ENCODE measurements around the gene ZNF283. TPM values are rescaled to one million over a fixed set of nuclear protein-coding genes. Genes with fewer than 3 reads are reported as not detected.
"Not testable (repeated sequence)": the region's sequence is repeated elsewhere in the genome, so short reads cannot be mapped to it uniquely, and the experiment has no call there.

The ZNF283 gene
- polyA plus RNA-seq, 3 donors from 2014 or later: 1.7 to 3.2 TPM; not detected in 1

DNA sequence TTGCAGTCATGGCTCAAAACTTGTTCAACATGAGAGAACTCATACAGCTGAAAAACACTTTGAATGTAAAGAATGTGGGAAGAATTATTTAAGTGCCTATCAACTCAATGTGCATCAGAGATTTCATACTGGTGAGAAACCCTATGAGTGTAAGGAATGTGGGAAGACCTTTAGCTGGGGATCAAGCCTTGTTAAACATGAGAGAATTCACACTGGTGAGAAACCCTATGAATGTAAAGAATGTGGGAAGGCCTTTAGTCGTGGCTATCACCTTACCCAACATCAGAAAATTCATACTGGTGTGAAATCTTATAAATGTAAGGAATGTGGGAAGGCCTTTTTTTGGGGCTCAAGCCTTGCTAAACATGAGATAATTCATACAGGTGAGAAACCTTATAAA, 20.1 kb downstream of the ZNF283 start:
- Mint-ChIP-seq H3K36me3 (peaks cover 44 to 72% (median 64%) of the 10 kb centered on the region in 3 donors), H3K9me3 (peaks cover 40 to 92% (median 84%) of the 10 kb centered on the region in 6 donors), H3K27ac (no peak overlapping the region), H3K27me3 (ENCODE audit: low read depth in 3 of 3) (no peaks in the 10 kb centered on the region), H3K4me1 (no peaks in the 10 kb centered on the region), H3K4me3 (no peak overlapping the region)
- DNase-seq: no peak

DNA sequence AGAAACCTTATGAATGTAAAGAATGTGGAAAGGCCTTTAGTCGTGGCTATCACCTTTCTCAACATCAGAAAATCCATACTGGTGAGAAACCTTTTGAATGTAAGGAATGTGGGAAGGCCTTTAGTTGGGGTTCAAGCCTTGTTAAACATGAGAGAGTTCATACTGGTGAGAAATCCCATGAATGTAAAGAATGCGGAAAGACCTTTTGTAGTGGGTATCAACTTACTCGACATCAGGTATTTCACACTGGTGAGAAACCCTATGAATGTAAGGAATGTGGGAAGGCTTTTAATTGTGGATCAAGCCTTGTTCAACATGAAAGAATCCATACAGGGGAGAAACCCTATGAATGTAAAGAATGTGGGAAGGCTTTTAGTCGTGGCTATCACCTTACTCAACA, 20.8 kb downstream of the ZNF283 start:
- Mint-ChIP-seq H3K9me3 (peaks cover 44 to 92% (median 85%) of the 10 kb centered on the region in 6 donors), H3K4me3 (no peak overlapping the region), H3K36me3 (peaks cover 46 to 69% (median 61%) of the 10 kb centered on the region in 3 donors), H3K4me1 (no peaks in the 10 kb centered on the region), H3K27me3 (ENCODE audit: low read depth in 3 of 3) (no peaks in the 10 kb centered on the region), H3K27ac (no peak overlapping the region)
- no peak for DNase-seq

DNA sequence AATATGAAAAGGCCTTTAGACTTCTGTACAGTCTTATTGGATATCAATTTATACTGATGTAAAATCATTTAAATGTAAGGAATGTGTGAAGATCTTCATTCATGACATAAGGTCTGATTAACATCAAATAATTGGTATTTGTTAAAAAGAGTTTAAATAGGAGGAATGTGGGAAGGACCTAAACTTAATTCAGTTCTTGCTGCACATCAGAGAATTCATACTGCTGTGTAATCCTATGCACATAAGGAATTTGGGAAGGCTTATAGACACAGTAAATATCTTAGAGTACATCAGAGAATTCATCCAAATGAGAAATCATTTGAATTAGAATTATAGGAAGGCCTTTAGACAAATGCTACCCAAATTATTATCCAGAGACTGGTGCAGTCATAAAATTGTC, 21.7 kb downstream of the ZNF283 start:
- Mint-ChIP-seq H3K27me3 (ENCODE audit: low read depth in 3 of 3) (no peaks in the 10 kb centered on the region), H3K4me3 (no peak overlapping the region), H3K9me3 (peaks cover 42 to 87% (median 81%) of the 10 kb centered on the region in 6 donors), H3K36me3 (peaks cover 47 to 60% (median 53%) of the 10 kb centered on the region in 3 donors), H3K27ac (no peak overlapping the region), H3K4me1 (no peaks in the 10 kb centered on the region)
- no peak for DNase-seq

- H3K9me3 Mint-ChIP-seq: peaks cover 39 to 80% (median 74%) of the 10 kb centered on the region in 6 donors
- H3K36me3 Mint-ChIP-seq: peaks cover 10 to 32% (median 17%) of the 10 kb centered on the region in 3 donors
- H3K4me1 Mint-ChIP-seq: no peaks in the 10 kb centered on the region
- no peak for DNase-seq
- no peak overlapping the region for H3K27ac Mint-ChIP-seq
- no peak overlapping the region for H3K4me3 Mint-ChIP-seq
- H3K27me3 Mint-ChIP-seq (ENCODE audit: low read depth in 3 of 3): peaks cover 0 to 1% (median 0%) of the 10 kb centered on the region in 3 donors
These were observed 31.1 kb downstream of the ZNF283 start for GRCh38 chr19:43858174-43858573.

- H3K4me1 Mint-ChIP-seq: not testable (repeated sequence)
These were observed 39.8 kb downstream of the ZNF283 start for GRCh38 chr19:43866923-43867322.

GRCh38 chr19:43872547-43873336, 45.6 kb downstream of the ZNF283 start:
- H3K36me3 Mint-ChIP-seq: peaks cover 18 to 35% (median 31%) of the 10 kb centered on the region in 3 donors
- peaks cover 33 to 89% (median 74%) of the 10 kb centered on the region in 6 donors for H3K9me3 Mint-ChIP-seq
- H3K27me3 Mint-ChIP-seq (ENCODE audit: low read depth in 3 of 3): no peaks in the 10 kb centered on the region
- no peak overlapping the region for H3K27ac Mint-ChIP-seq
- DNase-seq: no peak
- no peaks in the 10 kb centered on the region for H3K4me1 Mint-ChIP-seq
- H3K4me3 Mint-ChIP-seq: no peak overlapping the region

More at GRCh38 chr19:43866923-43867322, 39.8 kb downstream of the ZNF283 start:
- H3K36me3 Mint-ChIP-seq; H3K27ac Mint-ChIP-seq; H3K27me3 Mint-ChIP-seq (ENCODE audit: low read depth in 3 of 3); DNase-seq; H3K4me3 Mint-ChIP-seq: not testable (repeated sequence)
- peaks cover 31 to 63% (median 59%) of the 10 kb centered on the region in 6 donors for H3K9me3 Mint-ChIP-seq

DNA sequence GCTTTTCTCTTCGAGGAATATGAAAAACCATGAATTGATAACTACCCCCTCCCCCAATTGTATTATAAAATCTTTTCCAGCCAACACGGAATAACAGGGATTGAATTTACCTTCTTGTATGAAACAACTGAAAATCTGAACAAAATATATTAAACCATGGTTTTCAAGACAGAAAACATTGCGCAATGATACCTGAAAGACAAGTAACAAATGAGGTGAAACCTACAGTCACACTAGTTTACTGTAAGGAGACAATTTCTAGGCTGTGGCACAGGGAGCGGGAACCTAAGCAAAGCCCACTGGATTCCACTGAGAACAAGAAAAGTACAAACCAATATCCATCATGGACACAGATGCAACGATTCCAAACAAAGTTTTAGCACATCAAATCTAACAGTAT, 53.4 kb downstream of the ZNF283 start:
- H3K36me3 Mint-ChIP-seq: peaks cover 39 to 46% (median 44%) of the 10 kb centered on the region in 3 donors
- no peaks in the 10 kb centered on the region for H3K4me1 Mint-ChIP-seq
- no peak overlapping the region for H3K27ac Mint-ChIP-seq
- H3K4me3 Mint-ChIP-seq: no peak overlapping the region
- peaks cover 0 to 2% (median 0%) of the 10 kb centered on the region in 3 donors for H3K27me3 Mint-ChIP-seq (ENCODE audit: low read depth in 3 of 3)
- no peak for DNase-seq
- H3K9me3 Mint-ChIP-seq: peaks cover 47 to 86% (median 71%) of the 10 kb centered on the region in 6 donors

DNA sequence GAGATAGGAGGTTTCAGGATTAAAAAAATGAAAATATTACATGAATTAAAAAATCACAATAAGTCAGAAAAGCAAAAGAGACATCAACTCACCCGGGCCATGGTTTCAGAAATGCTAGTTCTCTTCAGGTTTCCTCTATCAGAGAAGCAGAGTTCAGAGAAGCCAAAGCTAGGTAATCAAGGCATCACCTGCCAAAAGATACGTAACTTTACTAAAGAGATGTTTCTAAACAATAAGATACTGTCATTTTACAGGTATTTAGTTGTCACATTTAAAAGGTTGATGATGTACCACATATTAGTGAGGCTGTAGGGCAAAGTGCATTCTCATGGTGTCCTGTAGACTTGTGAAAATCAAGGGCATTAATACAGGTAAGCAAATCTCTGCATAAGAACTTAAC, 56.7 kb downstream of the ZNF283 start, which contains the start of gene ZNF404:
TSS of gene ZNF404 (minus strand) at position 101 of the 400 bp plus-strand sequence.
- Mint-ChIP-seq H3K4me3 (no peak within 1 kb of the TSS), H3K9me3 (peaks cover 38 to 92% (median 78%) of the 10 kb centered on the region in 6 donors), H3K27ac (no peak within 1 kb of the TSS), H3K27me3 (ENCODE audit: low read depth in 3 of 3) (no peaks in the 10 kb centered on the region), H3K4me1 (no peaks in the 10 kb centered on the region), H3K36me3 (peaks cover 35 to 38% (median 38%) of the 10 kb centered on the region in 3 donors)
- no peak for DNase-seq

DNA sequence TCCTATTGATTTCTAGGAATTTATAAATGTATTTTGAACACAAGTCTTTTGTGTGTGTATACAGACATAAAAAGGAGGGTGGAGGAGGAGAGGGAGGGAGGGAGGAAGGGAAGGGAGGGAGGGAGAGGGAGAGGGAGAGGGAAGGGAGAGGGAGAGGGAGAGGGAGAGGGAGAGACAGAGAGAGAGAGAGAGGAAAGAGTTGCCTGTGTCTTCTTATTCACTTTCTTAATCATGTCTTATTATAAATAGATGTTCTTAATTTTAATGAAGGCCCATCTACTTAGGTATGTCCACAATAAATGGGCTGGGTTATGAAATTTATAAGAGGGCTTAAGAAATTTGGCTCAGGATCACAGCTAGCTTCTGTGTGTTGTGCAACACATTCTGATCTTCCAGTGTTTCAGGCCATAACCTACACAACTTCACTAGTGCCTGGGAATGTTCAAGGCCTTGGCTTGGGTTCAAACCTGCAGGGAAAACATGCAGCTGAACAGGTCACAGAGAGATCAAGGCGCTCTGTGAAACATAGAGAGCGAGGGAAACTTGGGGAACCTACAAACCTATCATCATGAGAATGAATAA, 68.7 kb downstream of the ZNF283 start:
- Mint-ChIP-seq H3K4me1 (peaks cover 4 to 12% of the 10 kb centered on the region in 2 donors), H3K4me3 (no peak overlapping the region), H3K9me3 (peaks cover 25 to 74% (median 48%) of the 10 kb centered on the region in 6 donors), H3K27me3 (ENCODE audit: low read depth in 3 of 3) (peaks cover 0 to 3% (median 0%) of the 10 kb centered on the region in 3 donors), H3K27ac (no peak overlapping the region), H3K36me3 (peaks cover 39 to 41% (median 41%) of the 10 kb centered on the region in 3 donors)
- no peak for DNase-seq

Other genes with a start within 250 kb of the ZNF283 start
- 1 to 10 TPM in 1 of 3 donors, under 1 TPM in 1, not detected in 1; 0.38 to 2.6 TPM for gene IRGQ, start 231.2 kb upstream of the ZNF283 start, polyA plus RNA-seq
- gene ZNF576, start 230.7 kb upstream of the ZNF283 start, polyA plus RNA-seq: 10 to 100 TPM in 1 of 3 donors, 1 to 10 TPM in 2; 6.7 to 12.8 (median 7.1) TPM
- gene SRRM5, start 215.2 kb upstream of the ZNF283 start, polyA plus RNA-seq: under 1 TPM in 2 of 3 donors, not detected in 1; 0.43 to 0.86 TPM
- 10 to 100 TPM; 10.6 to 28.5 (median 19.7) TPM for gene ZNF428, start 207.7 kb upstream of the ZNF283 start, polyA plus RNA-seq
- under 1 TPM in 1 of 3 donors, not detected in 2; 0.10 TPM for gene CADM4, start 187.5 kb upstream of the ZNF283 start, polyA plus RNA-seq
- 1 to 10 TPM; 3.4 to 6.1 (median 5.7) TPM for gene PLAUR, start 157.2 kb upstream of the ZNF283 start, polyA plus RNA-seq
- gene IRGC, start 111.2 kb upstream of the ZNF283 start, polyA plus RNA-seq: under 1 TPM in 1 of 3 donors, not detected in 2; 0.13 TPM
- gene SMG9, start 72.4 kb upstream of the ZNF283 start, polyA plus RNA-seq: 1 to 10 TPM; 1.9 to 9.3 (median 5.1) TPM
- gene KCNN4, start 46.3 kb upstream of the ZNF283 start, polyA plus RNA-seq: under 1 TPM in 2 of 3 donors, not detected in 1; 0.19 to 0.27 TPM
- 1 to 10 TPM in 1 of 3 donors, not detected in 2; 3.4 TPM for gene LYPD5, start 24.9 kb upstream of the ZNF283 start, polyA plus RNA-seq
- 1 to 10 TPM; 1.6 to 5.5 (median 2.3) TPM for gene ZNF404, start 56.6 kb downstream of the ZNF283 start, polyA plus RNA-seq
- gene ZNF45, start 108.0 kb downstream of the ZNF283 start, polyA plus RNA-seq: 10 to 100 TPM in 1 of 3 donors, 1 to 10 TPM in 2; 6.5 to 15.9 (median 7.7) TPM
- 1 to 10 TPM in 1 of 3 donors, under 1 TPM in 1, not detected in 1; 0.67 to 3.0 TPM for gene ZNF221, start 123.9 kb downstream of the ZNF283 start, polyA plus RNA-seq
- gene ZNF155, start 156.9 kb downstream of the ZNF283 start, polyA plus RNA-seq: 1 to 10 TPM; 2.1 to 3.0 (median 2.6) TPM
- 1 to 10 TPM; 1.7 to 2.8 (median 2.5) TPM for gene ZNF230, start 175.6 kb downstream of the ZNF283 start, polyA plus RNA-seq
- 1 to 10 TPM in 2 of 3 donors, not detected in 1; 2.3 to 3.4 TPM for gene ZNF222, start 198.1 kb downstream of the ZNF283 start, polyA plus RNA-seq
- 1 to 10 TPM; 1.7 to 2.5 (median 2.3) TPM for gene ZNF223, start 224.7 kb downstream of the ZNF283 start, polyA plus RNA-seq
- under 1 TPM; 0.24 to 0.99 (median 0.84) TPM for gene ZNF284, start 244.8 kb downstream of the ZNF283 start, polyA plus RNA-seq